NCI-H2196 treated with DMSO at 0.1 percent for 48 hours (cell line): ENCODE measurements around the gene CPEB4.
A peak's percentile ranks its signal among the peaks of the same experiment; 100 is the strongest.

Experiments used
- DNase-seq: peaks from one replicate; lab custom pipeline; 2025; ENCODE audit not compliant: unreplicated experiment; lab: John Stamatoyannopoulos, UW

CPEB4 gene

DNA sequence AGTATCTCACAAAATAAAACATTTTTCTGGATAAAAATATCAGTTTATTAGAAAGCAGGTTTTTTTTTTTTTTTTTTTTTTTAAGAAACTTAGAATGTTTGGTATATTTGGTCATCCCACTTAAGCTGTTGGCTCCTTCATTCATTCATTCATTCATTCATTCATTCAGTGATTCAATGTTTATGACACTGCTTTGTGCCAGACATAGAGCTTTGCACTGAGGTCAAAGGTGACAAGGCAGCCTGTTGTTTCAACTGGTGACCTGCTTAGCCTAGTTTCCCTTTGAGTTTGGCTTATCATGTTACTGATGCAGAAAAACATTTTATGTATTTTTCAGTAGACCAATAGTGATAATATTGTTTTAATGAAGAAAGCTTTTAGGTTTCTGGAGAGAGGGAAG lies 23.5 kb downstream of the CPEB4 start:
- no peak for DNase-seq

DNA sequence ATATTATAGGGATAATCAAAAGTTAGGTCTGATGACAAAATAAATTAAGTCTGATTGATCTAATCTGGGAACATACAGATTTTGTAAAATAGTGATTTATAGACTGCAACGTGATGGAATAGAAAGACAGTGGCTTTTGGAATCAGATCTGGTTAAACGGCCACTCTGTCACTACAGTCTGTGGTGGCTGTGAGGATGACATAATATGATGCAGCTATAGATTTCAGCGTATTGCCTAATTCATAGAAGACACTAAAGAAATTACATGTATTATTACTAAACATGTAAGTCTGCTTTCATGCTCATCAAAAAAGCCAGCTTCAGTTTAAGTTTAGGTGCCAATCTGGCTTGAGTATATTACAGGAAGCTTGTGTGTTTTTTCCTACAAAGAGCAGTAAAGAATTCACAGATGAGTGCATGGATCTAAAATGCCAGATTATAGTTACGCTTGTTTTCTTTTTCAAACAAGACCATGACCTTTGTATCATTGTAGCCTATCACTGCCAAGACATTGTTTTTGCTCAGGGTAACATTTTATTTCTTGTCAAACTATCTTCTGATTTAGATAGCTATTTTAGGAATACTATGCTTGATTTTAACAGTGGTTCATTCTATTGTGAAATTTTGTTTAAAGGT lies 25.7 kb downstream of the CPEB4 start:
- DNase-seq = no peak

DNA sequence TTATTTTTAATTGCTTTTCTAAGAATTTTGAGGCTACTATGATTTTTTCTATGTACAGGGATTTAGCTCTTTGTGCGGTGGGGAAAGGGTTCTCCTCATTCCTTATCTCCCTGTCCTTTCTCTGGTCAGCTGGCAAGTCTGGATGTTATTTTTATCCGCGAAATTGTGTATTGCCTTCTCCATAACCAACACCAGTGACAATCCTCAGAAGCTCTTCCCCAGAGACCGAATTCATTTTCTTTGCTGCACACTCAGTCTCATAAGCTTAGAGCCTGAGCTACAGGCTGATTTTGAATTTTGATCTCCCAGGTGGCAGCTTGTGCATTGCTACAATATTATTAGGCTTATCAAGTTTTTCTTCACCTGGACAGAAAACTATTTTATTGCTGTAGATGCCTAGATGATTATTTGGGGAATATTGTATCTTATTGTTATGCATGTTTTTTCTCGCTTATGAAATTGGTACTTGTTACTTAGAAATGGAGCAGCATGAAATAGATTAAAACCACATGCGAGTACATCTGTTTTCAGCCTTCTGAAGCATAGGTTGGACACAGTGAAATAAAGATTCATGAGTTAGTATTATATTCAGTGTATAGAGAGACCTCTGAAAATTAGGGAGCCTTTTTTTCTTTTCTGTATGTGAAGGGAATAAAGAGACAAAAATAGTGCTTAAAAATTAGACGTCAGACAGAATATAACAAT lies 27.3 kb downstream of the CPEB4 start:
- DNase-seq = no peak

DNA sequence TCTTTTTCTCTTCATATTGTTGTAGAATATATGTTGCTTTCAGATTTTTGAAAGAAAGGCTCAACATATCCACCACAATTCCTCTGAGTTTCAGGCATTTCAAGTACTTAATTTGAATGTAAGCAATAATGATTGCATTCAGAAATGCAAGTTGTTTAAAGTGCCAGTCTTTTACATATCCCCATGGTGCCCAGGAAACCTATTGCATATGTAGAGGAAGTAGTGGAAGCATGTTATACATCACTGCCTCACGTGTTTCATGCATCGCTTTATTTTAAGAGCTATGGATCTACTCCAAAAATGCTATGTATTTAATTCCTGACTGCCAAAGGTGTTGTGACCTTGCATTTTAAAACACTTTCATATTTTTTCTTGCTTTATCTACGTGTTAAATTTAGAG lies 28.1 kb downstream of the CPEB4 start:
- DNase-seq = no peak

DNA sequence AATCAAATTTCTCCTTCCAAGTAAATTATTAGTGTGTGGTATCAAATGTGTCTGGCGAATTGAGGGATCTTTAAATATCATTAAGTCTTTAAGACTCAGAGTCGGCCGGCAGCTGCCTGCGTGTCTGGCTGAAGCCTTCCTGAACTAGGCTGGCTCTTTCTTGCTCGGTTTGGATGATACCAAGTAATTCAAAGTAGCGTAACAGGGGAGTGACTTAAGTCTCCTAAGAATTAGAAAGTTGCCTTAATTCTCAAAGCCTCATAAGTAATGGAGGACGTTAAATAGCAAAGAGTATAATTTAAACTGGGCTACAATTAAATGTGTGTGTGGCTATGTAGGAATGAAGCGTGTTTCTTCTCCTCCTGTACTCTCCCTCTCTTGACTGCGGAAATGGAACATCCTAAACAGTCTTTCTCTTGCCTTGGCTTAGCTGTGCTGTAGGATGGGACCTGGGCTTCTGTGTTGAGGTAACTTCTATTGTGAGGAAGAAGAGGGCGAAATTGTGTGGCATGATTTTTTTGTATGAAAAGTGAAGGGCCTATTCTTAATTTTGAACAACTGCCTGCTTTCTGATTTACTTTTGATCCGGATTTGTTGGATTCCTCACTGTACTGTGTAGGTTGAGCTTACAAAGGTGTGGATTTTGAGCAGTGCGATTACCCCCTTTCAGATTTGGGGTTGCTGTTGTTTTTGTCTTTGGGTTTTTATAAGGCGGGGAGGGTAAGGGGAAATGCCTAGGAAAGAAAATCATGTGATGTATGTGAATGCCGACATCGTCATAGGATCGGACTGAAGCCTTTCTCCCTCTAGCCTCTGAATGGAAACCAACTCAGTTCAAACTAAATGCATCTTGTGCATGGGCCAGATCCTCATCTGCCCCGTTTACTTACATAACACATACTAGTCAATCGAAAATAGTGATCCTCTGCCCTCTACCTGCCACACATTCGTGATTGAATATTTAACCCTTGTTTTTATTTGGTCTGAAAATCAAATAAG lies 29.9 kb downstream of the CPEB4 start:
- DNase-seq = peak; percentile 73

DNA sequence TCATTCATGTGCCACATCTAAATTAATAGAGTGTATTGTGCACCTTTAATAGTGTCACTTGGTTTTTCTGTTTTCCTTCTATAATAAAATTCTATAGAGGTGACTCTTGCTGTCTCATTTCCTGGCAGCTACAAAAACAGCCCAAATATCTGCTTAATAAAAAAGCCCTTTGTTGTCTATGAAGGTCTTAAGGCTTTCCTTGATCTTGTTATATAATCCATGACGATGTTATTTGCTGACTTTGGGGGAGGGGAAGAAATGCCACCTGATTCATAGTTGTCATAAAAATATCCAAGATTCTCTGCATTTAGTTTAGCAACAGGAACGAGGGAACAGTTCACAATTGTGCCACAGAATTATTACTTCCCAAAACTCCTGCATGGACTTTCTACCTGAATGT lies 31.3 kb downstream of the CPEB4 start:
- no peak for DNase-seq

DNA sequence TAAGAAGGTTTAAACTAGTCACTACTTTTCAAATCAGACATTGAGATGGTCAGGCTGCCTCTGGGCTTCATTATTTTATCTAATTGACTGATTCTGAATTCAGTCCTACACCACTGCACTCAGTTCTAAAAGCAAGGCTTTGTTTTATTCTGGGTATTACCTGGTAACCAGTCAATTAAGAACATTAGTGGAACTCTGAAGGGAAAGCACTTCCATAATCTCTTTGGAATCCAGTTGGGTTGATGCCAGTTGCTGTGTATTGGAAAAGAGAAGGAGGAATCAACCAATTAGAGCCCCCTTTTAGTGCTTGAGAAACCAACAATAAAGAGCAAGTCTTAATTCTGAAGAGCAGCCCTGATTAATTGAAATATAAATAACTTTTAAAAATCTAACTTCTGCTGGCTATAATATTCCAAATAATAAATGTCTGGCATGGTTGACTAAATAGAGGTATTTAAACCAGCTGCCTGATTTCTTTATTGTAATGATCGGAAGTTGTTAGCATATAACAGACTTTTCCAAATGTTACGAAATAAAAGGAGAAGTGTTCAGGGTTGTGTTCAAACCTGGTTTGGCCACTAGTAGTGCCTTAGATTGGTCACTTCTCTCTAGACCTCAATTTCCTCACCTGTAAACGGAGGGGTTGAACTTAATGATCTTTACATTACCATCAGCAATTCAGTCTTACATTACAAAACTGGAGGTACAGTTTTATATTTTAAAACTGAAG lies 32.0 kb downstream of the CPEB4 start:
- DNase-seq = no peak

DNA sequence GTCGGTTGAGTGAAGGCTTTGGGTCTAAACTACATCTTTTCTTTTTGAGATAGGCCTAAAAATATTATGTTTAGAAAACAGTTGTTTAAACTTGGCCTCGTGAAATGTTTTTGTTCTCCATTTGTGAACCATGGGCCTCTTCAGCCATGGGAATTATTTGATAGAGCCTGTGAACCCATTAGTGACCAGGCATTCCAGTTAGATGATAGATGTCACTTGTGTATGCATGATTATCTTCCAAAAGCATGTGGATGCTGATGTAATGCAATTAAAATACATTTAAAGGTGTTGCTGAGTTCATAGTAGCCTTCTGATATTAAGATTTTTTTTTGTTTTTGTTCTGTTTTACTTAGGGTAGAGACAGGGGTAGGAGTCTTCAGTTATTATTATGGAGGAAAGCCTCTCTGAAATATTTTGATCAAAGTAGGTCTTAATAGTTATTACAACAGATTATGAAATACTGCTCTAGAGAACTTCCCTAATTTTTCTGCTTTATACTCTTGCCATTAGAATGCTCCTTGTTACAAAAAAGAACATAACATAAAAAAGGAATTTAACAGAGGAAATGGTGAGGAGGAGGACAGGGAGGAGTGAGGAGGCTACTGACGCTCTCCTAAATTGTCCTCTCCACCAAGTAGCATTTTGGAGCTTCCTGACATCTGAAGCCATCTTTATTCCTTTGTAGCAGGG lies 32.9 kb downstream of the CPEB4 start:
- no peak for DNase-seq

DNA sequence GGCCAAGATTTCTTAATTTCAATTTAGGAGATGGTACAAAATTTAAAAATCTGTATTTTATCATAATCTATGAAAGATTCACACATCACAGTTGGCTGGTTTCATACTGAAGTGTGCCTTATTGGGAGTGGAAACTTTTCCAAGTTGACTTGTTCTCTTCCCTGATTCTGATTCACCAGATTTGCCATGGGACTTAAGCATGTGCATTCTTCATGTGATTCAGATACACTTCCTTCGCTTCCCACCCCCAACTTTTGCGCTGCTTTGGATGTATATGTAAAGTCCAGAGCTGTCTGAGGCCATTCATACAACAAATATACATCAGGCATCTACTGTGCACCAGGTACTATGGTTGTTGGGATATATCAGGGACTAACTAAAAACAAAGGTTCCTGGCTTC lies 34.4 kb downstream of the CPEB4 start:
- no peak for DNase-seq

DNA sequence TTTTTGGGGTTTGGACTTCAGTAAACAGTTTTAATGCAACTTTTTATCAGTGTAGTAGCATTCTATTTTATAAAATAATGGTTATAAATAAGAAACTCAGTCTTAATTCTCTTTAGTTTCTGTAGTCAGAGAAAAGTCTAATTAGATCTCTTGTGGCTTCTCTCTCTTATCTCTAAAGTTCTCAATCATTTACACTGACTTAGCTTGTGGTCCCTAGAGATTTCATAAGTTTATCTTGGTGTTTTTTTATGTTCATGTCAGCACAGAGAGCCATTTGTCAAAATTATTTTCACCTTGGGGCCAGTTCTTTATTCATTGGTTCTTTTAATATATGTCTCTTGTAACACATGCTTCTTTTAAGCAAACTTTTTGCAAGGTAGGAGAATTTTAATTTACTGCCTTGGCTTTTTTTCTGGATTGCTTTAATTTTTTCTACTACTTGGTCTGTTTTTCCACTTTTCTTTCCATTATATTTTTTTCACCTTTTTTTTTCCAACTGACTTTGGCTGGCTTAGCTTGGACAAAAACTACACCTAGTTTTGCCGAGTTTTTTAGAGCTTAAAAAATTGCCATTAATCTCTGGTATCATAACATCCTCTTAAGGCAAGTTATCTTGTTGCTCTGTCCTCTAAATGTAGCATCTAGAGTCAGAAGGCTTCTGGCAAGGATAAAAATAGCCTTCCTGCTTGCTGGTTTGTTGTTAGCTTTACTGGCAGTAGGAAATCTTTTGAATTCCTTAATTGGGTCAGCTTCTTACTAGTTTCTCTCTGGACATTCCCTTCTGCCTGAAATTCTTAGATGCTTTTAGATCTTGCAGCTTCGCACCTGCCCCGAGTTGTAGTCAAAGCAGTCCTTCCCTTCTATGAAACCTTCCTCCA lies 35.3 kb downstream of the CPEB4 start:
- no peak for DNase-seq

DNA sequence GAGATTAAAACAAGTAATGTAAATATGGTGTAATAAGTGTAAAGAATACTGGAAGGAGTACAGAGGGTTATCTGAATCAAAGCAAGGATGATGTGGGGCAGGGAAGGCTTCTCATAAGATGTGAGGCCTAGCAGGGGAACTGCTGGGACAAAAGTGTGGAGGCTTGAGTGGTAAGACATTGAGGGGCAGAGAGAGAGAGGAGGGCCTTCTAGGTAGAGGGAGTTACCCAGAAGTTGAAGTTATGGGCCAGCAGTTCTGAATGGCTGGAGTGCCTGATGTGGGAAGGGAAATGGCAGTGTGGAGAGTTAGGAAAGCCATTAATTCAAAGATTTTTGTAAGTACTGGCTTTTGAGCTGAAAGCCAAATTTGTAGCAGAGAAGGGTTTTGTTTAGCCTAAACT lies 36.8 kb downstream of the CPEB4 start:
- no peak for DNase-seq

DNA sequence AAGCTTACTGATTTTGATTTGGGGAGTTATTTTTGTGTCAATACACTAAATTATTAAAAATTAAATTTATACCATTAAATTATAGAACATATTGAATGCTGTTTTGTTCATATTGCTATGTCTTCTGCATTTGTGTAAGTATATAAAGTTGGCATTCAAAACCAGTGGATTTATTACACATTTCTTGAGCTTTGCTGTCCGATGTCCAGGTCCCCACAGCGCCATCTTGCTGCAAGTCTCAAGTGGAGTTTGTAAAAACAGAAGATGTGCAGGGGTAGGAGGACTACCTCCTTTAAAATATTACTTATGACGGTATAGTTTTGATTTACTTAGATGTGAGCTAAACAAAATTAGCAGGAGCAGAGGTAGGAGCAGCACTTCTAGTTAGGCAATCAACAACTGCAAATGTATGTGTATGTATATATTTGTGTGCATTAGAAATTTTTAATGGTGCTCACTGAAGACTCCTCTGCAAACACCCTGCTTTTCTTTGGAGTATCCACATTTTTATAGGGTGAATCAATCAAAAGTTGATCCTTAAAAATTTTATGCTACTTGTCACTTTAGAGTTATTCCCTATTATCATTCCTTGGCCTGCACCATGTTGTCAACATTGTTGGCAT lies 37.4 kb downstream of the CPEB4 start:
- DNase-seq = no peak

DNA sequence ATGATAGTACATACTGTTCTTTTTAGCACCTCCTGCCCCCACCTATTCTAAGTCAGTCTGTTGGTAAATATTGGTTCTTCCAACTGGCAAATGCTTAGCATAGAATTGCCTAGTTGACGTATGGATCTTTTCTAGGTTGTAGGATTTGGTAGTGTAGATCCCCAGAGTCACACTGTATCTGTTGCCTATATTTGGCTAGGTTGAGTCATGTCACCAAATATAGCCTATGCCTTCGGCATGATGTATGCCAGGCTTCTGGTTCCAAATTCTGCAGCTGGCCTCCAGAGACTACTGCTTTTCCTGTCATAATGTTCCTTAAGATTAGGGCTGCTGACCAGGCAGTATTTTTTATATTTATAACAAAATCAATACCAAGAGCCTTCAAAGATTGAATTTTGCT lies 38.2 kb downstream of the CPEB4 start:
- DNase-seq = no peak

DNA sequence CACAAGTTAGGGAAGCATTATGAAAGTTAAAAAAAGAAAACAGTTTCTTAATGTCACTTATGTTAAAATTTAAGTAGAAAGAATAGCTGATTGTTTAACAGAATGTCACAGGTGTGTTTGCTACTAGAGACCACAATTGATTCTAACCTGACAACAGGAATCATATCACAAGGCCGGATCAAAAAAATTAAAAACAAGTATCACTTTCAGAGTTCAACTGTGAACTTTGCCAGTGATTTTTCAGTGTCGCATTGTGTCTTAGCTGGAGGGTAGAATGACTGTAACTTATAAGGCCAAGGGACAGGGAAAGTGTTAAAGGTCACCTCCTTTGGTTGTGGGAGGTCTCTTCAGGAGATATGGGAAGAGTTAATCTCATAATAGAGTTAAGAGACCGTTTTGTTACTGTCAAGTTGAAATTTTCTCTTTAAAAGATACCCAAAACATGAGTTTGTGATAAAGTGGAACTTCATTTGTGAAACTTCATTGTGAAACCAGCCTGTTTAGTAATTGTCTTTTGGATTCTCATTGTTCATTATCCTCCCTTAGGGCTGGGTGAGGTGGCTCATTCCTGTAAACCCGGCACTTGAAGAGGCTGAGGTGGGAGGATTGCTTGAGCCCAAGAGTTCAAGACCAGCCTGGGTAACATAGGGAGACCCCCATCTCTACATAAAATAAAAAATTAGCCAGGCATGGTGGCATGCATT lies 40.9 kb downstream of the CPEB4 start:
- no peak for DNase-seq

DNA sequence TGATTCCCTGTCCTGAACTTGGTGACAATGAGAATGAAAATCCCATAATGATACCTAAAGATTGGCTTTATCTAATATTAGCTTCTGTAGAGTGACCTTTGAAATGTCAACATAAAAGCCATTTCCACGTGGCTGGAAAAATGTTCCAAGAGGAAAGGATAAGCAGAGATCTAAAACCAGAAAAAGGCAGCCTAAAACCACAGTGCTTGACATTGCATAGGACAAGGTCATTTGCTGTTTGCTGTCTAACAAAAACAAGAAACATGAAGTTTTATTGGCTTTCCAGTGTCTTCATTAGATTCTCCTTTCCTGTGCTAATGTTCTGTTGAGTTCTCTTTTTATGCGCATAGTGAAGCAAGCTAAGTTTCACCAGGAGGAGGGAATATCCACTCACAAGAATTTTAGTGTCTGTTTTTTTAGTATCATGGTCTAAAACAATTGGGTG lies 44.6 kb downstream of the CPEB4 start:
- no peak for DNase-seq

DNA sequence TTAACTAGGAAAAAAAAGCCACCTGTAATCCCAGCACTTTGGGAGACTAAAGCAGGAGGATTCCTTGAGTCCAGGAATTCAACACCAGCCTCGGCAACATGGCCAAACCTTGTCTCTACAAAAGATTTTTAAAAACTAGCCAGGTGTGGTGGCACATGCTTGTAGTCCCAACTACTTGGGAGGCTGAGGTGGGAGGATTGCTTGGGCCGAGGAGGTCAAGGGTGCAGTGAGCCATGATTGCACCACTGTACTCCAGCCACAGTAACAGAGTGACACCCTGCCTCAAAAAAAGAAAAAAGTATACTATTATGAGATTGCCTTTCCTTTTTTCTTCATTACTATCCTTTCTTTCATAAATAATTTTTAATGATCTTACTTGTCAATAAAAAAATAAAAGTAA lies 45.8 kb downstream of the CPEB4 start:
- DNase-seq = no peak

DNA sequence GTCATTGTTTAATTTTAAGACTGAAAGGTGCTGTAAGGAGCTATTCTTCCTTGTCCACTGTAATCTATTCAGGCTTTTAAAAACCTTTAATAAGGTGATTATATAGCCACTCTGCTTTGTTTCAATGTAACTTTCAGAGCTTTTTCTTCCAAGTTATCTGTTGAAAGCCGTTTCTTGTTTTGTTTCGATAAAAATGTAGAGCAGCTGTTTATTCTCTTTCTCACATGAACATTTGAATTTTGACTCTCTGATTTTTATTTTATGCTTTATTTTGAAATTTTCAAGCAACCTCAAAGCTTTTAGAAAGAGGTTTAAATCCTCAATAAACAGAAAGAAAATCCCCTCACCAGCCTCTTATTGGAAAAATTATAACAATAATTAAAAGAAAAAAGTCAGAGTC lies 47.2 kb downstream of the CPEB4 start:
- no peak for DNase-seq

DNA sequence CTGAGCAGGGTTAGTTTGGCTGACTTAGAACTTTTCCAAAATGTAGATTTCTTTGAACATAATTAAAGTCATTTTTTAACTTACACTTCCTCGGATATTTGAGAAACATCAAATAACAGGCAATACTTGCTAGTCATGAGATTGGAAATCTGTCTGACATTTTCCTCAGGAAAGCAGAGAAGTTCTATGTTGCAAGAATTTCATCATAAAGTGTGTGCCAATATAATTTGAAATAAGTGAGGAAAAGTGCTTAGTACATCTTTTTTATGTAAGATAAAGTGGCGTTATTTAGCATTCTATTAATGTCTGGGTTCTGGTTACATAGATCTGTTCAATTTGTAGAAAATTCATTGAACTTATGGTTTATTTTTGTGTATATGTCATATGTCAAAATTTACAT lies 52.1 kb downstream of the CPEB4 start:
- no peak for DNase-seq

DNA sequence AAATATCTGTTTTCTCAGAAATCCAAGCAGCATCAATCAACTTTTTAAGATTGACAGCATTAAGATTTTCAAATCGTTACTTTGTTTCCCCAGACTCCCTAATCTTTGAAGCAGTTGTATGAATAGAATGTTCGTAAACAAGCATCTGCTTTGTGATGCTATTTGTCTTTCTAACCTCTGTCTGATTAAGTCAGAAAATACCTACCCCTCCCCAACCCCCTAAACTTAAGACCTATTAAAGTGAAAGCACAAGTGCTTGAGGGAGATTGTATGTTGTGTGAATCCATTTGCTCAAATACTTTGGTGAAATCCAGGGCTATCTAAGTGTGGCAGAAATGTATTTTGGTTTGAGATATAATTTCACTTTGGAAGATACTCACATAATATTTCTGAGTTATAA lies 53.0 kb downstream of the CPEB4 start:
- no peak for DNase-seq
